ENCODE data around the gene RGS6.
A peak's percentile ranks its signal among the peaks of the same experiment; 100 is the strongest.

RGS6 gene

GRCh38 chr14:72416081-72416849 is 484.0 kb downstream of the RGS6 start:
- no peak for DNase-seq

DNA sequence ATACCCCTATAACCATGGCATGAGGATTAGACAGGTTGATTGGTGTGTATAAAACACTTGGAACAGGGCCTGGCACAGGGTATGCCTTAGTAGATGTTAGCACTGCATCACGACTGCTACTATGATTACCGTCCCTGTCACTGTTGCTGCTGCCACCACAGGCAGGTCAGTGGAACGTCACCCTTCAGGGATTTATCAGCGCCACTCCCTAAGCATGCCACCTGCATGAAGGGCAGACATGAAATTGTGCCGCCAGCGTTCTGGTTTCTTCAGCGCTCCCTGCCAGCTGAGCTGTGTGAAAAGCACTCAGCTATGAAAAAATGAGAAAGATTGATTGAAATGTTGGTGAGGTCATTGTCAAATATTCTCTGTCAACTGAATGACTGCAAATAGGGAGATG is 484.7 kb downstream of the RGS6 start:
- DNase-seq = no peak

- DNase-seq = no peak
These were observed 486.6 kb downstream of the RGS6 start for GRCh38 chr14:72418806-72419205.

GRCh38 chr14:72419226-72419775 is 487.1 kb downstream of the RGS6 start:
- DNase-seq = no peak

GRCh38 chr14:72420749-72421474 is 488.7 kb downstream of the RGS6 start:
- DNase-seq = peak; percentile 40

DNA sequence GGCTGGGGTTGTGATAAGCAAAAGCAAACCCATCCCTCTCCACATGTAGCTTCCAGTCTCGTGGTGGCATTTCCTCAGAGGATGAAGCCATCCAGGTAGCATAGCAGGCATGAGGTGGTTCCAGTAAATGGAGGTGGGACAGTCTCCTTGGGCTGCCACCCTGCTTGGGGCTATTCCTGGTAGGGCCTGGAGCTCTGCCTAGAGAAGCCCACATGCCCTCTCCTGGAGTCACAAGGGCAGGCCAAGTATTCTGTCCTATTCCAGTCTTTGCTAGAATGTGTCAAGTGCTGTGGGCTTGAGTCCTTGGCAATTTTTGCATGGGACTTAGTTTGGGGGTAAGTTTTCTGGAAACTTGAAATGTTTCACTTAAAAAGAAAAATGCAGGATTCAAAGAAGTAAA is 491.7 kb downstream of the RGS6 start:
- DNase-seq = no peak

DNA sequence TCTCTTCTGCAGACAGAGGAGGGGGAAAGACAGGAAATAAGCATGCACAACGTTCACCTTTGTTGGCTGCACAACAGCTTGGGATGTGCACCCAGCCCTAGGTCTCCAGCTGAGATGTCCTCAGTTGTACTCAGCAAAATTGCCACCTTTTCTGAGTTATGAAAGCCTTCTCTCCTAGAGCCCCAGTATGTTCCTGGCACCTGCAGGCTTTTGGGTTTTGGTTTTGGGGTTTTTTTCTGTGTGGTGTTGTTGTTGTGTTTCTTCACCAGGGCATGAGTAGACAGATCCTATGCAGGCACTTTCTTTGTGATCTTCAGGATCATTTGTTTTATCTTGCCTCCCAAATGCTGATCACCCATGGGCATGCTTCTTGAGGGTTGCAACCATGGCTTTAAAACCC is 498.2 kb downstream of the RGS6 start:
- DNase-seq = no peak

DNA sequence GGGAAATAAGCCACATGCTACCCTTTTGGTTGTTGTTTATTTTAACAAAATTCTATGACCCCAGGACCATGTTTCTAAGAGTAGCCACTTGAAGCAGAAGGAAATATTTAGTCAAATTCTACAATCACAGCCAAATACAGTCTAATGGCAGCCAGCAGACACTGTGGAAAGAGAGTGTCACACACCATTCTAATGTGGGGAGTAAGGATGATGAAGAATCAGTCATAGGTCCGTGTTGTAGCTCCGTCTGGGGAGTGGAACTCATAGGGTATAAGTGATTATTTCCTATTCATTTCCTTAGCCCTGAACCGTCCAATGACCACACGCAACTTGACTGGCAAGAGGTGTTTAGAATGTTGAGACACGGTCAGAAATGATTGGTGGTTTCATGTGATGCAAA is 500.5 kb downstream of the RGS6 start:
- no peak for DNase-seq

DNA sequence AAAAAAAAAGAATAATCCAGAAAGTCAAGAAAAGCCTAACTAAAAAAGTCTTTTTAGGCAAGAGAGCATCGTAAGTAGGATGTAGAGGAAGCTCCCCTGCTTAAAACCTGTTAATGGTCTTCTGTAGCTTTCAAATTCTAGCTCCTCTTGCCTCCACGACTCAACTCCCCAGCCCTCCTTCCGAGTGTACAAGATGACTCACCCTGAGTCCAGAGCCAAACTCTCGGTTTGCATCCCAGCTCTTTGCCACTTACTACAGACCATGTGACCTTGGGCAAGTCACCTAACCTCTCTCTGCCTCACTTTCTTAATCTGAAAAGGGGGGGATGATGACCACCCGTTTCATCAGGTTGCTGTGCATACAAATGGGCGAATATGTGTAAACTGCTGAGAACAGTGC is 501.3 kb downstream of the RGS6 start:
- no peak for DNase-seq

- DNase-seq = no peak
These were observed 502.6 kb downstream of the RGS6 start for GRCh38 chr14:72434856-72435255.

DNA sequence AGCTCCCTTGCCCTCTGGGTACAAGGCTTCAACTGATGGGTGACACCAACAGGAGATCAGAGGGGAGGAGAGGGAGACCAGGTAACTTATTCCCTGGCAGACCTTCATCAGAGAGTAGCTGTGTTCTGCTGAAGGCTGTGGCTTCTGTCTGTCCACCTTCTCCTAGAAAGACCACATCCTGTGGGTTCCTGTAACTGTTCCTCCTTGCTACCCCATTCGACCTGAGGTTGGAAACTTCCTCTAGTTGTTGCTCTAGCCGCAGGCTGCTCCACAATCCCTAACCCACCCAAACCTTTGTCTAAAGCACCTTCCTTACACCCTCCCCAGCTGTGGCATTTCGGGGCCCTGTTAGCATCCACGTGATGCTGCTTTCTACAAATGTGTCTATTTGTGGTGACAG is 507.5 kb downstream of the RGS6 start:
- DNase-seq = no peak

DNA sequence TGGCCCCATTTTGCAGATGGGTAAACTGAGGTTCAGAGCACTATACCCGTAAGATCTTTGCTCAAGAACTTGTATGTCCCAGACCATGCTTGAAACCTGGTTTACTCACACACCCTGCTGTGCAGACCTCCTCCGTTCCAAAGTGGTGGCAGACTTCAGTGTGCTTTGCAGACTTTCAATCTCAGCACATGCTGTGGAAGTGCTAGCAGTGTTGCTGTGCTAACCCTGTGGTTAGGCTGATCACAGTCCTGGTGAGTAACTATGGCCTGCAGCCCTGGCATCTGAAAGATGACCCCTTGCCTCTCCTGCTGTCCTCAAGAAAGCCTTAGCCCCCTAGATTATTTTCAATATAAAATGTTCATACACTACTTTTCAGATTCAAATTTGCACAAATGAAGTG is 511.0 kb downstream of the RGS6 start:
- DNase-seq = no peak

GRCh38 chr14:72443991-72444441 is 511.8 kb downstream of the RGS6 start:
- peak; percentile 15 for DNase-seq

- DNase-seq = no peak
These were observed 512.5 kb downstream of the RGS6 start for GRCh38 chr14:72444701-72445100.

- DNase-seq = no peak
These were observed 516.0 kb downstream of the RGS6 start for GRCh38 chr14:72448212-72448611.

GRCh38 chr14:72450473-72451044 is 518.3 kb downstream of the RGS6 start:
- DNase-seq = no peak

DNA sequence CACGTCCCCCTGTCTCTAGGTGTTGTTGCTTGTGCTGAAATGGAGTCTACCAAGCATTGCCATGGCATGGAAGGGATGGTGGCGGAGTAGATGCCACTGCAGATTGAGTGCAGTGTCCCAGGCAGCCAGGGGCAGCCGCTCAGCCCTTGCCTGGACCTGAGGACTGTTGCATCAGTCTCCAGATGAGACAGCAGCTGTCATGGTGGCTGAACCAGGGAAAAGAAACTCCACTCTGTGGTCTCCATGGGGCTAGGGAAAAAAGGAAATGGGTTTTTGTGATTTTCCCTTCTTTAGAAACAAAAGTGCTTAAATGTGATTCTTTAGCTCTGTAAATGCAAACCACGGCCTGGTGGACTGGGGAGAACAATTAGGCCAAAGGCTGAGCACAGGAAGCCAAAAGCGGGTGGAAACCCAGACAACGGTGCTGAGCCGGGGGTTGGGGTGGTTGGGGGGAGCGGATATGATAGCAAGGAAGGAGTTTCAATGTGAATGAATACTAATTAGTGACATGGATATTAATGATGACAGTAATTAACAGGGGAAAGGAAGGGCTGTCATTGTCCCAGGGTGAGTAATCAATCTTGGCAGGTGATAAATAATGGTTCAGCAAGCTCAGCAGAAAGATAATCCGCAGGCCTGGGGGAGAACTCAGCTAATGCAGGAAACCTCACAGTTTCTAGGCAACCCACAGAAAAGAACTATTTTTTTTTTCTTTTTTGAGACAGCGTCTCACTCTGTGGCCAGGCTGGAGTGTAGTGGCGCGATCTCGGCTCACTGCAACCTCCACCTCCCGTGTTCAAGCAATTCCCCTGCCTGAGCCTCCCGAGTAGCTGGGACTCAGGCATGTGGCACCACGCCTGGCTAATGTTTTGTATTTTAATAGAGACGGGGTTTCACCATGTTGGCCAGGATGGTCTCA is 519.1 kb downstream of the RGS6 start:
- peak; percentile 70 for DNase-seq

DNA sequence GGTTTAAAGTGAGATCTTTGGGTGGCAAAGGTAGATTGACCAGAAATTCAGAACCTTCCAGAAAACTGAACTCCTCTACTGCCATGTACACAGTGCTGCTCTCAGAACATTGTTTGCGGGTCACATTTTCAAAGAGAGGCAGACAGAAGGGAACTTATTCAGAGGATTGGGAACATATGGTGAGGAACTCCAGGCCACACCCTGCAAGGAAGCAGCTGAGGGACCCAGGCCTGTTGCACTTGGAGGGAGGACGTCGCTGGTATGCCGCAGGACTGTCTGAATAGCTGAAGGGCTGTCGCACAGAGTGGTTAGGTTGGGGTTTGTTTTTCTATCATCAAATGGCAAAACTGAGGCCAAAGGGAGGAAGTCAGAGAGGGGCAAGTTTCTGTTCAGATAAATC is 520.5 kb downstream of the RGS6 start:
- no peak for DNase-seq

DNA sequence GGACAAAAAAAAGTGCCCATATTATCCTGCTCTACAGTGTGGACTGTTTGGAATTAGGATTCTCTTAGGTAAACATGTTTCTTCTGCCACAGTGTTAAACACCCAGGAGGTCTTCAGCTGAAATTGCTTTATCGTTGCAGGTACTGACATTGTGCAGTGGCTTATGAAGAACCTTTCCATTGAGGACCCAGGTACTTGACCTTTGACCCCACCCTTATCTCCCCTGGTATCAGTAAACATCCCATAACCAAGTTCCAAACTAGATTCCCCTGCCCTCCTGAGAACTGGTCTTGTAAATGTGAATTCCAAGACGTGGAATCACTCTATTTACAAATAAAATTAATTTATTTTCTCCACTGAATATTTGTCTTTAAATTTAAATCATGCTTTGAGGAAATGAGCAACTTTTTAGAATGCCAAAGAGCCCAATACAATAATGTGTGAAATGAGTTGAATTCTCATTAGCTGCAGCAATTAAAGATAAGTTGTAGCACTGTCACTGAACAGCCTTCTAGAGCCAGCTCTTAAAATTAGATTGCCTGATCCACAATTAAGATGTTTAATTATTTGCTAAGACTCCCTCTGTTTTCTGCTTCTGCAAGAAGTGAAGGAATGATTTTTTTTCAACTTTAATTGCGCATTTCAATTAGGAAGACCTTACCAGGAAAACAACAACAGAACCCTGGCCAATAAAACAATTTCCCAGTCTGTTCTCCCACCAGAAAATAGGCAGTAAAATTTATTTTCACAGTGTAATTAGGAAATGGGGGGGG is 522.3 kb downstream of the RGS6 start:
- no peak for DNase-seq

- DNase-seq = no peak
These were observed 525.4 kb downstream of the RGS6 start for GRCh38 chr14:72457641-72458040.

DNA sequence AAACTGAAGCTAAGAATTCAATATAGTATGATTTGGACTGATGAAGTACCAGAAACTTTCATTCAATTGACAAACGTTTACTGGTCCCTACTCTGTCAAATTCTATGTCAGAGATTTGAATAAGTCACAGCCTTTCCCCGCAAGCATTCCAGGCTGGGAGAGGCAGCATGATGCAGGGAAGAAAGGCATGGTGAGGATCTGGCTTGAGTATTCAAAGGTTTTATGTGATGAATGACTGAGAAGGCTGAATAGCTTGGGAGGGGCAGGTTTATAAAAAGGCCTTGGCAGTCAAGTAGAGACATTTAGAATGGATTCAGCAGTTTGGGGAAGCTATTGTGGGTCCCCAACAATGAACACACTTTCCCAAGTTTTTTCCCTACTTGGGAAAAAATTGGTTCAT is 529.8 kb downstream of the RGS6 start:
- DNase-seq = no peak

DNA sequence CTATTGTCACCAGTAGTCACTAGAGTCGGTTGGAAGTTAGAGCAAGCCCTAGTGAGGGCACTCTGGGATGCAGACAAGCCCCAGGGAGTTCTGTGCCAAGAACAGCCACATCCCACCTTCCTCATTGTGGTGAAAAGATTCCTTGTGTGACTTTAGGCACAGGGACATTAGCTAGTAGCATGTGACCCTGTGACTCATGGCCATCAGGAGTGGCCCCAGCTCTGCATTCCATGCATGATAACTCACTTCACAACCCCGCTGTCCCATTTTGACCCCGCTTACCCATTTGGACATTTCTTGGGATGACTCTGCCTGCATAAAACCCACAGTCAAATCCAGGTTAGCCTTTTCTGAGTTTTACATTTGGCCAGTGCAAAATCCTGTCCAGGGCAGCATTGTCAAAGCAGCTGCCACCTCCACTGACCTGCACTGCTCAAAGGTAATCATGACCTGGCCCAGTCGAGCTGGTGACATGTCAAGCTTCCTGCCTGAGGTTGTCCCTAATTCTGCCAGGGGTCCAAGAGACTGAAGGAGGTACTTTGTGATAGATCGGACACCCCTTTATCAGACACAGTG is 531.1 kb downstream of the RGS6 start:
- no peak for DNase-seq

Measured in CD4-positive, alpha-beta T cell treated with Interleukin-4 for 4 hours (primary cell).